Measurements from ENCODE around the gene NFIX.

- TF ChIP-seq CTCF (IDR thresholded peaks at IDR 0.05; ENCODE audit: borderline replicate concordance, extremely low read depth, low read length, poor library complexity, severe bottlenecking), result no peak
- TF ChIP-seq EZH2 (IDR thresholded peaks at IDR 0.05; ENCODE audit: borderline replicate concordance, low read depth, low read length, severe bottlenecking), result no peak
These were observed 56.4 kb downstream of the NFIX start for GRCh38 chr19:13051557-13052165.
